CD1c-positive myeloid dendritic cell (primary cell): ENCODE results near the gene KRTAP6-1.

Experiments
- DNase-seq: peaks from one replicate; pipeline ENCODE4 v3.0.0-alpha.2; 2016; ENCODE audit errors: extremely low spot score

The KRTAP6-1 gene, protein sequence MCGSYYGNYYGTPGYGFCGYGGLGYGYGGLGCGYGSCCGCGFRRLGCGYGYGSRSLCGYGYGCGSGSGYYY

DNA sequence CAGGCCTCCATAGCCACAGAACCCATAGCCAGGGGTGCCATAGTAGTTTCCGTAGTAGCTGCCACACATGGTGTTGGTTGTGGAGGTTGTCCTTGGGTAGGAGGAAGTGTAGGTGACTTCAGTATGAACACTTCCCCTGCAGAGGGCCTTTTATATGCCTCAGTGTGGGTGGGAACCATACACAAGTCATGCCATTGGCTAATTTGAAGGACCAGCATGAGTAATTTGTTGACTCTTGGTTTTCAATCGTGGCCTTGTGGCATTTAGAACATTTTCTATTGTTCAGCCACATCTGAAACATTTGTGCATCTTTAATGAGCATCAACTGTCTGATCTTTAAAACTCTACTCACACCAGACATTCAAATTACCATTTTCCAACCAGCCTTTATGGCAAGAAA is at the start of gene KRTAP6-1:
KRTAP6-1 (minus strand) TSS at position 95 of the 400 bp plus-strand sequence; CDS start at position 69, 26 bp downstream.
- DNase-seq: no peak

DNA sequence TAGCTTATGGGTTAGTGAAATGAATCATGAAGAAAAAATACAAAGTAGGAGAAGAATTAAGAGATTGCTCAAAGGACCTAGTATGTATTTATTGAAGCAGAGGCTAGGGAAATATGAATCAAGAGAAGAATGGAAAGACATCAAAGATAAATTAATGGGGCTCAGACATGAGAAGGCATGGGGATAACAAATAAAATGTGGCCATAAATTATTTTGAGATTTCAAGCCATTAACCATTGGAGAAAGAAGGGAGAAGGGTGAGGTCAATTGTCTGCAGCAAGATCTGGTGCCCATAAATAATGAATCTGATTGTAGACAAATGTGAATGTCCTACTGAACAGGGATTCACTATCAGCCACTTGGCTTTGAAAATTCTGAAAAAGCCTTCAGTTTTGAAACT is 39.2 kb upstream of the KRTAP6-1 start:
- no peak for DNase-seq

DNA sequence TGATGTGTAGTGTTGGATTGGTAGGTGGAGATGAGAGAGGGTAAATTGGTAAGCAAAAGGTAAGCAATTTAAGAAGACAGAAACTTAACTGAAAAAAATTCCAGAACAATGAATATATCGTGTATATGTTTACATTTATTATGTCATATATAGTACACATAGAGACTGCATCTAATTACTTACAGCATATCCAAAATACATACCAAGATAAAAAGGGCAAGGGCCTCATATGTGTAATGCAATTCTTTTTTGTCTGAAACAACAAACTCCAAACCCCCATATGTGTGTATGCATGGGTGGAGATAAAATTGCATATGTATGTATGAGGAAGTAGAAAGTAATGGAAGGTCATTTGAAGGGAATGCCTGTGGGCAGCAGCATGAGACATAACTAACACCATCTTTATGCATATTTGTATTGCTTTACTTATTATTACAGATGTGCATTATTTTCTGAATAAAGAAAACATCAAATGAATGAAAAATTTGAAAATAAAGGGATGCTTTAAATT is 33.2 kb upstream of the KRTAP6-1 start:
- no peak for DNase-seq

DNA sequence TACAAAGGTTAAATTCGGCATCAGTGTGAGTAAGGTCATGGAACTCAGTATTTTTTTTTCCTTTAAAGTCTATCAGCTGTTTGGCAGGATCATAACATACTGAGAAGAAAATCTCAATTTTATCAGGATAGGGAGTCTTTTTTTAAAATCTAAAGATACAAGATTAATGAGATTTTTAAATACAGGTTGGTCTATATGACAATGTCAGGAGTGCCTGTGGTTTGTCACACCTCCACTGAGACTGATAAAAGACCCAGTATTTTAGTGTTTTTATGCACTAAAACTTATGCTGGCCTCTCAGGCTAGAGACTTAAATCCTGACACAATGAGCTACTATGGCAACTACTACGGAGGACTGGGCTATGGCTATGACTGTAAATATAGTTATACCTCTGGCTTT is 28.8 kb upstream of the KRTAP6-1 start, which contains the start of gene KRTAP20-3:
KRTAP20-3 (plus strand) TSS at position 301 of the 400 bp plus-strand sequence.
- DNase-seq: no peak

DNA sequence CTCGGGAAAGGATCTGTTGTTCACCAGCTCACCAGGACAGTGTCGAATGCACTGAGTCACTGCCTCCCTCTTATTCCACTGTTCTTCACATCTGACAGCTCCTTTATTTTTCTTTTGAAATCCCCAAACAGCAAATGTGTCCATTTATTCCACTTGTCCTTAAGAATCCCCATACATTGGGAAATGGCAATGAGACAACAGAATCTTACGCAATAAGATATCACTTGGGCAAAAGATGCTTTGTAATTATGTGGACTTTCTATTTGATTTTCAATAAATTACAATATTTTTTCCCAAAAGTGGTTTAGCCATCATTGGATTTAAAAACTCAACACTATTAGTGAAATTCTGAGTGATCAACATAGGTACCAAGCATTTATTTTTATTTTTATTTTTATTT is 25.0 kb upstream of the KRTAP6-1 start:
- no peak for DNase-seq

DNA sequence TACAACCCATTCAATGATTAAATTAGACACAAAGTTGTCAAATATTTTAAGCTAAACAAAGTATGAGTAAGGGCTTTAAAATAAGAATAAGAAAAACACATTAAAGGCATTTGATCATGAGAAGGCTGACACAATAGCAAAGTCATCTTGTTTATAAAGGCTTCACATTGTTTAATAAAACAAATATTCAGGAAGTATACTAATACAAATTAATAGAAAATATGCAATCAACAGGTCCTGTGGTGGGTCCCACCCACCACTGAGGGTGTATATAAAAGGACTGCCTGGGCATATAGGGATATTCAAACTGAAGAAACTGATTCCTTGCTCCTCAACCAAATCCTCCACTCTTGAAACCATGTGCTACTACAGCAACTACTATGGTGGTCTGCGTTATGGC is 21.2 kb upstream of the KRTAP6-1 start, which contains the start of gene KRTAP20-2:
KRTAP20-2 (plus strand) TSS at position 301 of the 400 bp plus-strand sequence; CDS start at position 359, 58 bp downstream.
- no peak for DNase-seq

DNA sequence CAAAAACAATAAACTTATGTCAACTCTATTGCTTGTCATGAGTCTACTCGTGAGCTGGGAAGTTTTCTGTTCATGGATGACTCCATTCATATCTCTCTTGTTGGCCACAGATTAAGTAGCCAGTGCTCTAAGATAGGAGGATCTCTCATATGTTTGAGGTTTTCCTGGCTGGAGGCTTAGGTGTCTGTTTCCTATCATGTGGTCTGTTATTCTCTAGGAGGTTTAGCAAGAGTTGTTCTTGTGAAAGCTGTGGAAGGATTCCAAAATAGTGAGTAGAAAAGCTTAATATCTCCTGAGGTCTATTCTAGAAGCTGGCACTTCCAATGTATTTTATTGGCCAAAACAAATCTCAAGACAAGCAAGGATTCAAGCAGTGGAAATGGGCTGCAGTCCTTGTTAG is 15.5 kb upstream of the KRTAP6-1 start:
- DNase-seq: no peak

DNA sequence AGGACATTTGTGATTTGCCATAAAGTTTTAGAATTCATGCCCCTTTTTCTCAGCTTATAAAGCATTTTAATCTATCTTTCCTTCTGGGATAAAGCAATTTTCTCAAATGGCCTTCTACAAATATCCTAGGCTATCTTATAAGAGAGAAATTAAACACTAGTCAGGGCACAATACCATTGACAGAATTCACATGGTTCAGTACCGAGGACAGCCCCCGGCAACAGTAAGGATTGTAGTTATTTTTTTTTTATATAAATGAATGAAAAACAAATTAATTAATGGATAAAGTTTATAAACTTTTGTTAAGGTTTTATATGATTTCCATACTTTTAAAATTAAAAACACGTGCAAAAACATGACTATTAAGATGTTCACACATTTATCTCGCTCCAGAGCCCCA is 14.4 kb upstream of the KRTAP6-1 start:
- no peak for DNase-seq

DNA sequence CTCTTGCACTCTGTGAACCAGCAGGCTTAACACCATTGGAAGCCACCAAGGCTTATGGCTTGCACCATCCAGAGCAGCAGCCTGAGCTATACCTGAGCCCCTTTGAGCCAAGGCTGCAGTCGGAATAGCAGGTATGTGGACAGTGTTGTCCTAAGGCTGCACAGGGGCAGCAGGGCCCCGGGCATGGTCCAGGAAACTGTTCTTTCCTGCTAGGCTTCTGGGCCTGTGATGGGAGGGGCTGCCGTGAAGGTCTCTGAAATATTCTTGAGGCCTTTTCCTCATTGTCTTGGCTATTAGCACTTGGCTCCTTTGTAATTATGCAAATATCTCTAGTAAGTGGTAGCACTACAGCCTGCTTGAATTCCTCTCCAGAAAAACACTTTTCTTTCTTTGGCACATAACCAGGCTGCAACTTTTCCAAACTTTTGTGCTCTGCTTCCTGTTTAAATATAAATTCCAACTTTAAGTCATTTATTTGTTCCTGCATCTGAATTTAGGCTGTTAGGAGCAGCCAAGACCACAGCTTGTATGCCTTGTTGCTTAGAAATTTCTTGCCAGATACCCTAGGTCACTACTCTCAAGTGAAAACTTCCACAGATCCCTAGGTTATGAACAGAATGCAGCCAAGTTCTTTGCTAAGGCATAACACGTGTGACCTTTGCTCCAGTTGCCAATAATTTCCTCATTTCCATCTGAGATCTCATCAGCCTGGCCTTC is 11.9 kb upstream of the KRTAP6-1 start:
- DNase-seq: no peak

DNA sequence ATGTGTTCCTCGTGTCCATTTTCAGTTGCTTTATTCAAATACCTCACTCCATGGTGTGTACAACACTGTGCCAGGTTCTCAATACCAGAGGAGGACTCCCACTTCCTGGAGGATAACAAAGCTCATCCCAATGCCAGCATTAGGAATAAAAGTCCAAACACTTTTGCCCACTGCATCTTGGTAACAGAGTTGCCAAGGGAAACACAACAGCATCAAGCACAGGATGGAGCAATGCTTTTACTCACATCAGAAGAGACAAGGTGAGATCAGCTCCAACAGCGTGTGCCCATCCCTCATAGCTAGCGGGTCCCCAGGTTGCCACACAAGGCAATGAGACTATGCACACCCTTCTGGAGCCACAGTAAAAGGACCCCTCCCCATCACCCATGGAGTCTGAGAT is 9.6 kb upstream of the KRTAP6-1 start:
- DNase-seq: no peak

DNA sequence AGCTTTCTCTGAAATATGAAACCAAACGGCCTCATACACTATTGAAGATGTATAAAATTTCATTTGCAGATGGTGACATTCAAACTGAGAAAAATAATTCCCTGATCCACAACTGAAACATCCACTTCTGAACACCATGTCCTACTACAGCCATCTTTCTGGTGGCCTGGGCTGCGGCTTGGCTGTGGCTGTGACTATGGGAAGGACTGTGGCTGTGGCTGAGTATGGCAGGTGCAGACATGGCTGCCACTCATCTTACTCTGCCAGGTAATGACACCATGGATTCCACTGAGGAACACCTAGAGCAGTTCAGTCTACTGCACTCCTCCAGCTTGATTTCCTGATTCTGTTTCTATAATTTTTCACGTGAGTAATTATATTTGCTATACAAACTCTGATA is 6.8 kb upstream of the KRTAP6-1 start, which contains the start of gene KRTAP20-4:
KRTAP20-4 (plus strand) TSS at position 106 of the 400 bp plus-strand sequence.
- DNase-seq: no peak

DNA sequence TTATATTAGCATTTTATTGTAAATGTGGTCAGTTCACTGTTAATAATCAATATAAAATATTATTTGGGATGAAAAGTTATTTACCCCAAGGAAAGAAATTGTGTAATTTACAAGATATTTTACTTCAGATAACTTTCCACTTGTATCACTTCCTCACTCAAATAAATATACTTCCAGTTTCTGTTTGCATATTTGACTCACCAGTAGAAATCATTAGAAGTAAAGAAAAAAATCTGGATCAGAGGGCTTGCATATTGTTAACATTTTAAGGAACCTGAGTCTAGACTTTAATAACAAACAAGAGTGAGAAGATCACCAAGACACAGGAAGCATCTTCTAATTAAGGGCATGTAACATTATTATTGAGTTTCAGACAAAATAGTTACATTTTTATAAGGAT is 6.3 kb upstream of the KRTAP6-1 start:
- no peak for DNase-seq

DNA sequence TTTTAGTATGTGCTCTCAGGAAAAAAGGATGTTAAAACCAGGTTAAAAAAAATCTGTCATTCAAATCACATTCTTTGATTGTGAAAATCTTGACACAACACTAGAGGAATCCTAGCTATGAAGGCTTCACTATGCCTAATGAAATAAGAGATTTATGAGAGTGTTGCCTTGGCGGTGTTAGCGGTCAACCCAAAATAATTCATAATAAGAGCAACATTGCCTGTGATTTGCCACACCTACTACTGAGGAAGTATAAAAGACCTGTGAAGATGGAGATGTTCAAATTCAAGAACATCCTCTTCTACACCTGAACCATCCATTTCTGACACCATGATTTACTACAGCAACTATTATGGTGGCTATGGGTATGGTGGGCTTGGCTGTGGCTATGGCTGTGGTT is 2.4 kb upstream of the KRTAP6-1 start, which contains the start of gene KRTAP20-1:
KRTAP20-1 (plus strand) TSS at position 301 of the 400 bp plus-strand sequence; CDS start at position 331, 30 bp downstream.
- DNase-seq: no peak

DNA sequence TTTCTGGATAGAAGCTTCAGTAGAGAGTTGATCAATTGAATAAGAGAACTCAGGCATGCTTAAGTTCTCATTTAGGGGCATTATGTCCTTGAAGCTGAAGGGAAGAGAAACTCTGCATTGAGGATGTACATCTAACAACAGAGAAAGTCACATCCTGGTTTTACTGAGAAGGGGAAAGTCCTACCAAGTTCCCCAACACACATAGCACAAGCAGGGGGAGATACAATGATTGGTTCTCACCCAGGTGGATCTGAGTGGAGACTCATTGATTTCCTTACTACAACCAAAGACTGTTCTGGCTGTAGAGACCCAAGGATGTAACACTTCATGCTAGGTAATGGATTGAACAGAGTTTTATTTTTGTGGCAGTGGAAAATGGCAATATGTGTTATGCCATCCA is 1.5 kb upstream of the KRTAP6-1 start:
- no peak for DNase-seq

DNA sequence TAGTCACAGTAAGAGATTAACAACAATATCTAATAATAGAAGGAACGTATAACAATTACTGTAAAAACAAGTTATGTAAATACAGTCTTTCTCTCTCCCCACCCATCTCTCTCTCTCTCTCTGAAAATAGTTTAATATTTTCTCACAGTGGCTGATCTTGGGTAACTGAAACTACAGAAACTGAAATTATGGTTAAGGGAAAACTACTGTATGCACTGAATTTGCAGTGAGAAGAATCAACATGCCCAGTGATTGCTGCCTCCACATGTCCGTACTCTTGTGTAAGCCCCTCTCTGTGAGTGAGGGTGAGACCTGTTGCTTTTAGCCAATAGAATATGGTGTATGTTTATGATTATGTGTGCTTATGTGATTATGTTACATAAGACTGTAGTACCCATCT is 1.6 kb downstream of the KRTAP6-1 start:
- DNase-seq: no peak

DNA sequence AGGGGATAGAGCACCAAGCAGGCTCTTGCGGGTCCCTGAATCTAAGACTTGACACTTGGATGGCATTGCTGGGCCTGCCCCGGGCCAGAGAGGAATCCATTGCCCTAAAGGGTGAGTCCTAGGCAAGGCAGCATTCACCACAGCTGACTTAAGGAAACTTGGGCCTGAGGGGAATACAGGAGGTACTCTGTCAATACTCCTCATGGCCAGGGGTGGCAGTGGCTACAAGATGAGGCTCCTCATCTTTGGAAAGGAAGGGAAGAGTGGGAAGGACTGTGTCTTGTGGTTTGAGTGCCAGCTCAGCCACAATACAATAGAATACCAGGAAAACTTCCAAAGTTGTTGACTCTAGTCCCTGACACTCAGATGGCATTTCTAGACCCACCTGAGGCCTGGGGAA is 7.8 kb downstream of the KRTAP6-1 start:
- DNase-seq: no peak

DNA sequence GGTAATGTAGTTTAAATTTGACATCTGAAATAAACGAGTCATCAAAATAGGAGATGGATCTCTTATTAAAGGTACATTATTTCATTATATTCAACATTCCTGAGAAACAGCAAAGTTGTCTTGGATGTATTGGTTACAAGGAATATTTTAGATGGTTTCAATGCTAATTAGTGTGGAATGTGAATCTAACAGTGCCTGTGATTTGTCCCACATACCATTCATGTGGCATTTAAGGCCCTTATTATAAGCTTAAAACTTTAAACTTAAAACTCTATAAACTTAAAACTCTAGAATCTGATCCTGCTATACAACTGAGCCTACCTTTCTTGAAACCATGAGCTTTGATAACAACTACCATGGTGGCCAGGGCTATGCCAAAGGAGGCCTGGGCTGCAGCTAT is 12.9 kb downstream of the KRTAP6-1 start, which contains the start of gene KRTAP22-1:
KRTAP22-1 (plus strand) TSS at position 301 of the 400 bp plus-strand sequence.
- no peak for DNase-seq

DNA sequence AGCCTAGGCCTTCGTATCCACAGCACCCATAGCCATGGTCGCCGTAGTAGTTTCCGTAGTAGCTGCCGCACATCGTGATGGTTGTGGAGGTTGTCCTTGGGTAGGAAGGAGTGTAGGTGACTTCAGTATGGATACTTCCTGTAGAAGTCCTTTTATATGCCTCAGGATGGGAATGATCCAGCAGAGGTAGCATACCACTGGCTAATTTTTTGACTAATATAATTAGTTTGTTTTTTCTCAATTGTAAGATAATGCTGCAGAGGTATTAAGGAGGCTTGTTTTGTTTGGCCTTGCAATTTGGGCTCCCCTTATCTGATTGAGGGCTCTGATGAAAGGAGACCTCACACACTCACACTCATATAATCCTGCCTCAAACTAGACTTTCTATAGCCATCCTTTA is 14.9 kb downstream of the KRTAP6-1 start, which contains the start of gene KRTAP6-2:
KRTAP6-2 (minus strand) TSS at position 101 of the 400 bp plus-strand sequence; CDS start at position 73, 28 bp downstream.
- DNase-seq: no peak

DNA sequence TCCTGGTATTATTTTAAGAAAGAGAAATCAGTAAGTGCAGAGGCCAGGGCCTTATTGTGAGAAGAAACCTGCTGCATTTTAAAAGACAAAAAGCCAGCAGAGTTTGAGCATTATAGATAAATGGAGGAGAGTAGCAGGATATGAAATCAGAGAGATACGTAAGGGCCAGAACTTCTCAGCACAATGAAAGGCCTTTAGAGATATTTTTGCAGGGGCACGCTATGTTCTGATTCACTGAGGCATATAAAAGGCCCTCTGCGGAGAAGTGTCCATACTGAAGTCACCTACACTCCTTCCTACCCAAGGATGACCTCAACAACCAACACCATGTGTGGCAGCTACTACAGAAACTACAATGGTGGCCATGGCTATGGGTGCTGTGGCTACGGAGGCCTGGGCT is 21.6 kb downstream of the KRTAP6-1 start, which contains the start of gene KRTAP6-3:
KRTAP6-3 (plus strand) TSS at position 301 of the 400 bp plus-strand sequence; CDS start at position 307, 6 bp downstream.
- DNase-seq: no peak

DNA sequence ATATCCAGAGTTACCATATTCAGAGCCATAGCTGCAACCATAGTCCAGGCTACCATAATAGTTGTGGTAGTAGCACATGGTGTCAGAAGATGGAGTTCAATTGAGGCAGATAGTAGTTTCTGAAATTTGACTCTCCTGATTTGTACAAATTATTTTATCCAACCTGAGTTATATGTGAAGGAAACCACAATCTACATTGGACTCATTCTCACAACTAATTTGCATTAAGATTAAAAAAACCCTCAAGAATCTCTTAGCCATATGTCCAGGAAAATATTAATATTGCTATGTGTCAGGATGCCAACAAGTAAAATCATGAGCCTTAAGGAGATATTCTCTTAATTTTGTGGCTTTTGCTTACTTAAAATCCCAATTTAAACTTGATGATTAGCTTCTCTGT is 23.4 kb downstream of the KRTAP6-1 start, which contains the start of gene KRTAP22-2:
KRTAP22-2 (minus strand) TSS at position 101 of the 400 bp plus-strand sequence.
- no peak for DNase-seq

DNA sequence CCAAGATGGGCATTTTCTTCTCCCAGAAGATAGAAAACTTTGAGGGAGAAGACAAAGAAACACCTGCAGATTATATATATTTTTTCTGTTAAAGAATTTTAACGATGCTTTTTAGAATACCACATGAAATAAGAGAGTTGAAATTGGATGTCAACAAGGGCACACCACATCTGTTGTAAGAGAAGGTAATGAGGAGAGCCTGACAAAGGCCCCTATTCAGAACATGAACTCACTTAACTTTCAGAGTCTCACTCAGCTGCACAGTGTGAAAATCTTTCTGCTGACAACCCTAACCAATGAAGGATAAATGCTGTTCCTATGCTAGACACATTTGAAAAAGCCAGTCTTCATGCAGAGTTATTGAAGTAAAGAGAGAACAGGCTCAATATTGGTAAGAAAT is 30.9 kb downstream of the KRTAP6-1 start:
- no peak for DNase-seq

DNA sequence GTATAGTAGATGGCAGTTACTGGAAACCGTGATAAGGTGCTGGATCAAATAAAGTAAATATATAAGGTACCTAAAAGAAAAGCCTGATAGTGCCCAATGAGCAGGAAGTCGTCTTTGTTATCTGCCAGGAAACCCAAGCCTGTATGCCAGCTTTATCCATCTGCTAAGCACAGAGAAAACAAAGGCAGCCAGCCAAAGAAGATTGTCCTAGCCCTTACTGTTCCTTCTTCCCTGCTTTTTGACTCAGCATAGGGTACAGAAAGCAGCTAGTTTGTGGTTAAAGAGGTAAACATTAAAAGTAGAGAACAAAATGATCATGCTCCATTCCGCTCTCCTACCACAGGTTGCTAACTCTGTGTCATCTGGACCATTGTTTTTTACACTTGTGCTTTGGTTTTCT is 33.6 kb downstream of the KRTAP6-1 start:
- DNase-seq: no peak

DNA sequence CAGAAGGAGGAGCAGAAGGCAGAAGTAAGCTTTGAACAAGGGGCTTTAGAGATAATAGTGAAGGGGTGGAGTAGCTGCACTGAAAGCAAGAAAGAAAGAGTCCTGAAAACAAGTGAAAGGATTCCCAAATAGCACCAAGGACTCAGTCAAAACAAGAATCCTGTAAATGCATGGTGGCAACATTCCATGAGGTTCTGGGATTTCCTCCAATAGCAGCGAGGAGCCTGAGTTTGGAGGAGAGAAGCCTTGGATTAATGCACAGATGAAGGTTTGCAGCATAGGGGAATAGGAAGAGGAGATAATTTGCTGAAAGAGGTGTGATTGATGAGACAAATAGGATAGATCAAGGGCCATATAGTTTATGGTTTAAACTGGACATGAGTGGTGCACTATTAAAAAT is 34.4 kb downstream of the KRTAP6-1 start:
- no peak for DNase-seq
